ENCODE measurements around the gene NCOA1. TPM values are rescaled to one million over a fixed set of nuclear protein-coding genes. Genes with fewer than 3 reads are reported as not detected.

NCOA1 gene
- total RNA-seq, 5 donors from 2014 or later (not counting 1 experiment from before 2014, with no cell fraction given): 34.7 to 55.5 (median 37.6) TPM

DNA sequence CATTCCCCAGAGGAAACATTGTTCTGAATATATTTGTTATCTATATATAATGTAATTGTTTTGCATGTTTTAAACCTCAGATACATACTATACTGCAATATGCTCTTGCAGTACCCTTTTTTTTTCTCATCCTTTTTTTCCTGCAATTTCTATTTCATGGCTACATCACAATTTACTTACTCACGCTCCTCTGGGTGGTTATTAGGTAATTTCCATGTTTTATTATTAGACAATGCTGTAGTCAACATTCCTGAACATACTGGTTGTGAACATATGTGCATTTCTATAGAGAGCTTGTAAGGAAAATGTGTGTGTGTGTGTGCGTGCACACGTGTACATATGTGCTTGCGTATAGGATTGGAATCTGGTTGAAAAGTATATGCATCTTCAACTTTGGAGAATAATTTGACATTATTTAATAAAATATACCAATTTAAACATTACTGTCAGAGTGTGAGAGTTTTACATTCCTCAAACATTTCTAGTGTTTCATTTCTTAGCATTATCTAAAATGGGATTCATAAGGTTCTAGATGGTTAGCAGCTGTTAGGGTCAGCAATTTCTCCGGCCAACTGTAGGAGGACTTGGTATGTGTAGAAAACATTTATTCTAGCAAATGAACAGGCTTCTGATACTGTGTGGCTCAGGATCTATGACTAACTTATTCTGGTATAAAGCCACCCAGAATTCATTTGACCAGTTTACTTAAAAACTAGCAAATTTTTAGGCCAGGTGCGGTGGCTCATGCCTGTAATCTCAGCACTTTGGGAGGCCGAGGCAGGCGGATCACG, 22.4 kb downstream of the NCOA1 start:
- H3K4me3 Mint-ChIP-seq: no peak overlapping the region
- no peaks in the 10 kb centered on the region for H3K27me3 ChIP-seq (replicated peaks in 1 of 2; ENCODE audit: control insufficient read depth in 2 of 2, extremely low read depth in 1 of 2, insufficient read depth in 2 of 2, low read length in 1 of 2)
- 83% methylated on average over 1 of the region's 9 CpGs for WGBS (ENCODE audit: insufficient coverage)
- H3K27ac ChIP-seq (ENCODE audit: low read length): no peak overlapping the region
- peaks cover 65 to 74% (median 65%) of the 10 kb centered on the region in 3 donors for H3K4me1 Mint-ChIP-seq
- no peaks in the 10 kb centered on the region for H3K36me3 ChIP-seq (ENCODE audit: control insufficient read depth in 2 of 2, extremely low read depth in 1 of 2, insufficient read depth in 1 of 2, low read length in 1 of 2)
- H3K4me3 ChIP-seq (ENCODE audit: control insufficient read depth in 1 of 2, extremely low read depth in 1 of 2, low read length in 1 of 2): no peak overlapping the region
- no peaks in the 10 kb centered on the region for H3K36me3 Mint-ChIP-seq
- POLR2A ChIA-PET: interaction anchor here in 1 of 2 donors (0.6 kb wide), 1 partner anchor 42 kb away, joined by 4 read pairs; no protein-coding TSS in a partner anchor
- no peaks in the 10 kb centered on the region for H3K9me3 ChIP-seq
- DNase-seq (no peak), ATAC-seq (replicated peaks in 1 of 4) (no peak)
- H3K27ac Mint-ChIP-seq: no peak overlapping the region
- H3K9me3 Mint-ChIP-seq: no peaks in the 10 kb centered on the region
- CTCF ChIA-PET: no interaction called here
- no peaks in the 10 kb centered on the region for H3K27me3 Mint-ChIP-seq
- peaks cover 4 to 14% of the 10 kb centered on the region in 2 experiments for H3K4me1 ChIP-seq (ENCODE audit: control insufficient read depth in 1 of 2, extremely low read depth in 1 of 2, insufficient read depth in 2 of 2, low read length in 2 of 2)

DNA sequence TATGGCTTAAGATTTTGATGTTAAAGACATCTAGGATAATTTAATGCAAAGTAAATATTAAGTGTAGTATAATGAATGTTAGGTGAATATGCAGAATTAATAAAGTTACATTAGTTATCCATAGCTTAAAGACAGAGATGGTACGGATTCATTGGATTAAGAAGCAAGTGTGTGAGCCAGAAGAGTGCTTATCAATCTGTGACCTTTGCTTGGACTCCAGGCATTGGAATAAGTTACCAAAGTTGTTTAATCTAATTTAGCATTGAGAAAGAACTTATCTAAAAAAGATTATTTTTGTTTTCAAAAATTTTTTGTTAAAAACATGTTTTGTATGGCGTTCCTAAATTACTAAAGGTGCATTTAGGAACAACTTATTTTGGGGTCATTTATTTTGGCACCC, 23.8 kb downstream of the NCOA1 start:
- Mint-ChIP-seq H3K36me3 (no peaks in the 10 kb centered on the region), H3K27me3 (no peaks in the 10 kb centered on the region), H3K9me3 (no peaks in the 10 kb centered on the region), H3K4me1 (peaks cover 59 to 69% (median 64%) of the 10 kb centered on the region in 3 donors), H3K27ac (no peak overlapping the region), H3K4me3 (no peak overlapping the region)
- no peaks in the 10 kb centered on the region for H3K9me3 ChIP-seq
- no peaks in the 10 kb centered on the region for H3K36me3 ChIP-seq (ENCODE audit: control insufficient read depth in 2 of 2, extremely low read depth in 1 of 2, insufficient read depth in 1 of 2, low read length in 1 of 2)
- ChIA-PET POLR2A (interaction anchor here in 1 of 2 donors (0.6 kb wide), 1 partner anchor 70 kb away, joined by 9 read pairs; no protein-coding TSS in a partner anchor), CTCF (interaction anchor here in 1 of 2 donors (0.8 kb wide), 1 partner anchor 1224 kb away, joined by 5 read pairs; no protein-coding TSS in a partner anchor)
- no peak overlapping the region for H3K4me3 ChIP-seq (ENCODE audit: control insufficient read depth in 1 of 2, extremely low read depth in 1 of 2, low read length in 1 of 2)
- ATAC-seq (replicated peaks in 1 of 4) (no peak), DNase-seq (no peak)
- no CpG with 5 or more reads among the region's 2 CpGs for WGBS (ENCODE audit: insufficient coverage)
- peaks cover 0 to 14% of the 10 kb centered on the region in 2 experiments for H3K4me1 ChIP-seq (ENCODE audit: control insufficient read depth in 1 of 2, extremely low read depth in 1 of 2, insufficient read depth in 2 of 2, low read length in 2 of 2)
- no peaks in the 10 kb centered on the region for H3K27me3 ChIP-seq (replicated peaks in 1 of 2; ENCODE audit: control insufficient read depth in 2 of 2, extremely low read depth in 1 of 2, insufficient read depth in 2 of 2, low read length in 1 of 2)
- no peak overlapping the region for H3K27ac ChIP-seq (ENCODE audit: low read length)

DNA sequence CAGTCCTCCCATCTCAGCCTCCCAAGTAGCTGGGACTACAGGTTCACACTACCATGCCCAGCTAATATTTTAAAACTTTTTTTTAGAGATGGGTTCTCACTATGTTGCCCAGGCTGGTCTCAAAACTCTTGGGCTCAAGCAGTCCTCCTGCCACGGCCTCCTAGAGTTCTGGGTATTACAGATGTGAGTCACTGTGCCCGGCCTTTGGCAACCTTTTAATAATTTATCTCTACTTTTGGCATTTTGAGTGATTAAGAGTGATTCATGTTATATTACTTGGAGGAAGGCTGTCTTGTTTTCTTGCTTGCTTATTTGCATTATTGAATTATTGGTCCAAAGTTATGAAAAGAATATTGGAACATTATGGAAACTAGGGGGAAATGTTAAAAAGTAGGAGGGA, 24.3 kb downstream of the NCOA1 start:
- no peaks in the 10 kb centered on the region for H3K9me3 Mint-ChIP-seq
- no peak for ATAC-seq (replicated peaks in 1 of 4)
- Histone ChIP-seq H3K4me3 (ENCODE audit: control insufficient read depth in 1 of 2, extremely low read depth in 1 of 2, low read length in 1 of 2) (no peak overlapping the region), H3K36me3 (ENCODE audit: control insufficient read depth in 2 of 2, extremely low read depth in 1 of 2, insufficient read depth in 1 of 2, low read length in 1 of 2) (no peaks in the 10 kb centered on the region), H3K4me1 (ENCODE audit: control insufficient read depth in 1 of 2, extremely low read depth in 1 of 2, insufficient read depth in 2 of 2, low read length in 2 of 2) (peaks cover 0 to 11% of the 10 kb centered on the region in 2 experiments), H3K27me3 (replicated peaks in 1 of 2; ENCODE audit: control insufficient read depth in 2 of 2, extremely low read depth in 1 of 2, insufficient read depth in 2 of 2, low read length in 1 of 2) (no peaks in the 10 kb centered on the region), H3K27ac (ENCODE audit: low read length) (no peak overlapping the region), H3K9me3 (no peaks in the 10 kb centered on the region)
- WGBS (ENCODE audit: insufficient coverage): no CpG with 5 or more reads among the region's 2 CpGs
- no peaks in the 10 kb centered on the region for H3K27me3 Mint-ChIP-seq
- no peak for DNase-seq
- peaks cover 62 to 68% (median 67%) of the 10 kb centered on the region in 3 donors for H3K4me1 Mint-ChIP-seq
- H3K4me3 Mint-ChIP-seq: no peak overlapping the region
- ChIA-PET CTCF (no interaction called here), POLR2A (interaction anchor here (0.6 to 0.7 kb wide), 2 partner anchors 13 to 71 kb away, joined by 3 to 9 read pairs; no protein-coding TSS in a partner anchor)
- H3K27ac Mint-ChIP-seq: peak overlapping the region in 1 of 2 donors; percentile 2
- H3K36me3 Mint-ChIP-seq: no peaks in the 10 kb centered on the region

DNA sequence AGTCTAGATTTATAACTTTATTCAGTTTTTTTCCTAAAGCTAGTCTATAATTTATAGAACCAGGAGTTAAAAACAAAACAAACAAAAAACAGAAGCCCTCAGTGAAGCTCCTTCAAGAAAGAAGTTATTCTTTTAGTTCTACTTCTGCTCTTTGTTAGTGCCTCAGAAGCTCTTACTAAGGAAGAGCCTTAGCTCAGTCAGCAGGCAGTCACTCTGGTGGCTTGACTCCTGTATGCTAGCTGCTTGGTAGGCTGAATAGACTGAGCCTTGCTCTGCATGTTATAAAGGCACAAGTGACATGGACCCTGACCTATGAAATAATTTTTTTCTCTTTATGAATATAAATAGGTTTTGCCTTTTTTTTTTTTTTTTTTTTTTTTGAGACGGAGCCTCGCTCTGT, 24.8 kb downstream of the NCOA1 start:
- no peak overlapping the region for H3K4me3 Mint-ChIP-seq
- H3K4me1 Mint-ChIP-seq: peaks cover 62 to 68% (median 67%) of the 10 kb centered on the region in 3 donors
- Histone ChIP-seq H3K9me3 (no peaks in the 10 kb centered on the region), H3K27ac (ENCODE audit: low read length) (no peak overlapping the region), H3K4me1 (ENCODE audit: control insufficient read depth in 1 of 2, extremely low read depth in 1 of 2, insufficient read depth in 2 of 2, low read length in 2 of 2) (peaks cover 0 to 13% of the 10 kb centered on the region in 2 experiments), H3K36me3 (ENCODE audit: control insufficient read depth in 2 of 2, extremely low read depth in 1 of 2, insufficient read depth in 1 of 2, low read length in 1 of 2) (no peaks in the 10 kb centered on the region), H3K4me3 (ENCODE audit: control insufficient read depth in 1 of 2, extremely low read depth in 1 of 2, low read length in 1 of 2) (no peak overlapping the region), H3K27me3 (replicated peaks in 1 of 2; ENCODE audit: control insufficient read depth in 2 of 2, extremely low read depth in 1 of 2, insufficient read depth in 2 of 2, low read length in 1 of 2) (no peaks in the 10 kb centered on the region)
- no peaks in the 10 kb centered on the region for H3K36me3 Mint-ChIP-seq
- CTCF ChIA-PET: no interaction called here
- DNase-seq (peak in 1 of 35 experiments; percentile 22), ATAC-seq (replicated peaks in 1 of 4) (no peak)
- POLR2A ChIA-PET: interaction anchor here (0.5 to 0.7 kb wide), 2 partner anchors 13 to 1663 kb away, joined by 3 read pairs; no protein-coding TSS in a partner anchor
- WGBS (ENCODE audit: insufficient coverage): no CpG with 5 or more reads among the region's 2 CpGs
- H3K27me3 Mint-ChIP-seq: no peaks in the 10 kb centered on the region
- H3K27ac Mint-ChIP-seq: no peak overlapping the region
- no peaks in the 10 kb centered on the region for H3K9me3 Mint-ChIP-seq

DNA sequence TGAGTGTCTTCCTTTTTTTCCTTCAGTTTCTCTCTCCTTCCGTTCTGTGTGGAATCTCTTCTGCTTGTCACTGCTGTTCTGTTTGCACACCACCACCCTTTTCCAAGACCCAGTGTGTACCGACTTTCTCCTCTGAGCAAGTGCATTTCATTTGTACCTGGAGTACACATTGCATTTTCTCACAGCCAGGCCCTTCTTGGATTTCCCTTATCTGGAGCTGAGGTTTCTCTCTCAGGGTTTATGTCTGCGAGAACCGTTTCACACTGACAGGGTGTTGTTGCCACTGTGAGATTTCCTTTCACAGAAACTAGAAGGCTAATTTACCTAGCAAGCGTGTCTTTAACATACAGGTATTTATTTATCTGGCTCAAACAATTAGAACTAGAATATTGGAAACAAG, 26.2 kb downstream of the NCOA1 start:
- no peaks in the 10 kb centered on the region for H3K27me3 ChIP-seq (replicated peaks in 1 of 2; ENCODE audit: control insufficient read depth in 2 of 2, extremely low read depth in 1 of 2, insufficient read depth in 2 of 2, low read length in 1 of 2)
- H3K27ac ChIP-seq (ENCODE audit: low read length): no peak overlapping the region
- H3K36me3 ChIP-seq (ENCODE audit: control insufficient read depth in 2 of 2, extremely low read depth in 1 of 2, insufficient read depth in 1 of 2, low read length in 1 of 2): no peaks in the 10 kb centered on the region
- peak in 1 of 4 experiments; percentile 34 for ATAC-seq (replicated peaks in 1 of 4)
- H3K9me3 Mint-ChIP-seq: no peaks in the 10 kb centered on the region
- peak in 3 of 35 experiments; percentile 2 to 29 (median 3) for DNase-seq
- CTCF ChIA-PET: no interaction called here
- POLR2A ChIA-PET: interaction anchor here in 1 of 2 donors (0.5 kb wide), 1 partner anchor 1832 kb away, joined by 12 read pairs; no protein-coding TSS in a partner anchor
- peak overlapping the region in 2 of 3 donors; percentile 40 to 51 for H3K4me3 Mint-ChIP-seq
- H3K4me1 ChIP-seq (ENCODE audit: control insufficient read depth in 1 of 2, extremely low read depth in 1 of 2, insufficient read depth in 2 of 2, low read length in 2 of 2): peaks cover 4 to 14% of the 10 kb centered on the region in 2 experiments
- 0% methylated on average over 1 of the region's 5 CpGs for WGBS (ENCODE audit: insufficient coverage)
- H3K4me1 Mint-ChIP-seq: peaks cover 60 to 67% (median 67%) of the 10 kb centered on the region in 3 donors
- no peaks in the 10 kb centered on the region for H3K9me3 ChIP-seq
- H3K4me3 ChIP-seq (ENCODE audit: control insufficient read depth in 1 of 2, extremely low read depth in 1 of 2, low read length in 1 of 2): no peak overlapping the region
- H3K36me3 Mint-ChIP-seq: no peaks in the 10 kb centered on the region
- no peaks in the 10 kb centered on the region for H3K27me3 Mint-ChIP-seq
- no peak overlapping the region for H3K27ac Mint-ChIP-seq

DNA sequence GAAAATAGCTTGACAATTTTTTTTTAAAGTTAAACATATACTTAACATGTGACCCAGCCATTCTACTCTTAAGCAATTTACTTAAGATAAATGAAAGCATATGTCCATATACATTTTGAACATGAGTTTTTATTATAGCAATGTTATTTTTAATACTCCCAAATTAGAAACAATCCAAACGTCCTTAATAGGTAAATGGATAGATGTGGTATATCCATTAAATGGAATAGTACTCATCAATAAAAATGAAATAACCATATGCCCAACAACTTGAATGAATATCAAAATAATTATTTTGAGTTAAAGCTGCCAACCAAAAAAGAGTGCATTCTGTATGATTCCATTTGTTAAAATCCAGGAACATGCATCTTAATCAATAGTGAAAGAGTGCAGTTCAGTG, 29.1 kb downstream of the NCOA1 start:
- H3K27me3 Mint-ChIP-seq: no peaks in the 10 kb centered on the region
- H3K27ac Mint-ChIP-seq: peak overlapping the region in 1 of 2 donors; percentile 52
- H3K9me3 ChIP-seq: no peaks in the 10 kb centered on the region
- peaks cover 4 to 7% of the 10 kb centered on the region in 2 experiments for H3K4me1 ChIP-seq (ENCODE audit: control insufficient read depth in 1 of 2, extremely low read depth in 1 of 2, insufficient read depth in 2 of 2, low read length in 2 of 2)
- H3K4me1 Mint-ChIP-seq: peaks cover 57 to 68% (median 60%) of the 10 kb centered on the region in 3 donors
- no CpG with 5 or more reads among the region's 1 CpG for WGBS (ENCODE audit: insufficient coverage)
- ATAC-seq (replicated peaks in 1 of 4) (no peak), DNase-seq (no peak)
- H3K27me3 ChIP-seq (replicated peaks in 1 of 2; ENCODE audit: control insufficient read depth in 2 of 2, extremely low read depth in 1 of 2, insufficient read depth in 2 of 2, low read length in 1 of 2): no peaks in the 10 kb centered on the region
- no peak overlapping the region for H3K27ac ChIP-seq (ENCODE audit: low read length)
- CTCF ChIA-PET: interaction anchor here in 1 of 2 donors (0.6 kb wide), 2 partner anchors 56 to 291 kb away, joined by 6 to 8 read pairs; no protein-coding TSS in a partner anchor
- peaks cover 4% of the 10 kb centered on the region for H3K36me3 Mint-ChIP-seq
- no peaks in the 10 kb centered on the region for H3K36me3 ChIP-seq (ENCODE audit: control insufficient read depth in 2 of 2, extremely low read depth in 1 of 2, insufficient read depth in 1 of 2, low read length in 1 of 2)
- POLR2A ChIA-PET: interaction anchor here in 1 of 2 donors (0.6 kb wide), 1 partner anchor 1231 kb away, joined by 3 read pairs; no protein-coding TSS in a partner anchor
- H3K4me3 ChIP-seq (ENCODE audit: control insufficient read depth in 1 of 2, extremely low read depth in 1 of 2, low read length in 1 of 2): no peak overlapping the region
- H3K9me3 Mint-ChIP-seq: no peaks in the 10 kb centered on the region
- no peak overlapping the region for H3K4me3 Mint-ChIP-seq
